GM10248 (cell line): ENCODE measurements around the gene CCDC184.
"Not testable (repeated sequence)": the region's sequence is repeated elsewhere in the genome, so short reads cannot be mapped to it uniquely, and the experiment has no call there.

Experiments
- CTCF ChIA-PET: fragments of 300-600 bp; sonication (Branson Sonifier 250); formaldehyde crosslinking; extraction: SDS; loops from one replicate; lab custom pipeline; 2021; ENCODE audit warnings: antibody characterized with exemption; lab: Yijun Ruan, JAX
- POLR2A ChIA-PET: fragments of 350-650 bp; sonication (Branson Sonifier 250); formaldehyde crosslinking; extraction: SDS; loops from one replicate; lab custom pipeline; 2020; ENCODE audit warnings: antibody characterized with exemption; lab: Yijun Ruan, JAX
- DNase-seq: peaks from one replicate; pipeline ENCODE4 v3.0.0; 2012; ENCODE audit errors: extremely low spot score
- CTCF ChIP-seq: IDR thresholded peaks from 2 replicates; pipeline ENCODE4 v1.5.1; 2012; ENCODE audit warnings: mild to moderate bottlenecking, low read depth; ENCODE audit errors: extremely low read depth, missing control alignments, control extremely low read depth

CCDC184 gene

DNA sequence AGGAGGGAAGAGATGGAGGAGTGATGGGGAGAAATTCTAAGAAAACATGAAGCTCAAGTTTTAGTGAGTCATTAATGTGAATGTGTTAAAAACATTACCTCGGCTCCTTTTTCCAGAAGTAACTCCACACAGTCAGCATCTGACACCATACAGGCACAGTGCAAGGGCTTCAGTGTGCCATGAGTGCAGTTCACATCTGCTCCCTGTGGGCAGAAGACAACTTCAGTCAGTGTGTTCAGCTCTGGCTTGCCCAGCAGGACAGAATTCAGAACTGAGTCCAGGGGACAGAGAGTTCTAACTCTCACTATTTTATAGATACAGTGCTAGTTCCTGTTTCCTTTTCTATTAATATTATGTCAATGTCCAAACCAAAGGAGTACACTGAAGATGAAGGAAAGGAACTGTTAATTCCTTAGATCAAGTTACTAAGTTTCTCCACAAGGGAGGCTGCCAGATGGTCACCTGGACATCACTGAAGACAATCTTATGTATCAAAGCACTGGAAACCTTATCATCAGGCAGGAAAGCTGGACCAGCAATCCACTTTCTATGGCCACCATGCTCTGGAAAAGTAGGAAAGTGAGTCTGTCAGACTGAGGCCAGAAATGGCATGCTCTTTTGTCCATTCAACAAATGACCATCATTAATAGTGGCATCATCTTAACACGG lies 32.2 kb upstream of the CCDC184 start:
- TF ChIP-seq CTCF = no peak
- ChIA-PET POLR2A (interaction anchor here (1.0 kb wide), 1 partner anchor 45 kb away, joined by 3 read pairs; no protein-coding TSS in a partner anchor), CTCF (interaction anchor here (1.0 to 3.2 kb wide), 6 partner anchors 10 to 467 kb away, joined by 3 to 8 read pairs (median 4); partner anchors contain the start of gene TMEM106C)
- no peak for DNase-seq

GRCh38 chr12:48155786-48156185 lies 27.7 kb upstream of the CCDC184 start:
- DNase-seq, POLR2A ChIA-PET: not testable (repeated sequence)
- CTCF ChIA-PET = interaction anchor here (1.5 kb wide), 1 partner anchor 34 kb away, joined by 5 read pairs; no protein-coding TSS in a partner anchor

DNA sequence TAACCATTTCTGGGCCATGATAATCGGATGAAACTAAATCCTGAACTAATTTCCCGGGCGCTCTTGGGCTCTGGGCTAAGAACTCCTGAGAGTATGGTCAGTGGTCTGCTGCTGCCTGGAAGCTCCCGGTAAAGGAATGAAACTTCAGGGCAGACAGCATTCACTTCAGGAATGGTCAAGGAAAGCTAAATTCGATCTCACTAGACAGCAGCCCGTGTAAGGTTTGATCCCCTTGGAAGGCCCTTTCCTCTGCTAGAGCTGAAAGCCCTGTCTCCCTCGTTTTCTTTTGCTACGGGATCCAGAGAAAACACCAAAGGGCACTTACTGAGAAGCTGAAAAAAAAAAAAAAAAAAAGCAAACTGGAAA lies 26.8 kb upstream of the CCDC184 start:
- CTCF ChIA-PET = interaction anchor here (0.8 to 1.8 kb wide), 6 partner anchors 9 to 284 kb away, joined by 3 to 11 read pairs (median 5); no protein-coding TSS in a partner anchor
- no peak for DNase-seq
- no peak for TF ChIP-seq CTCF
- POLR2A ChIA-PET = interaction anchor here (0.7 to 1.1 kb wide), 3 partner anchors 11 to 51 kb away, joined by 4 to 6 read pairs (median 5); no protein-coding TSS in a partner anchor

- POLR2A ChIA-PET = interaction anchor here (0.7 to 1.1 kb wide), 5 partner anchors 12 to 416 kb away, joined by 3 to 6 read pairs (median 4); no protein-coding TSS in a partner anchor
- CTCF ChIA-PET = interaction anchor here (0.6 to 1.8 kb wide), 21 partner anchors 8 to 465 kb away, joined by 3 to 11 read pairs (median 4); no protein-coding TSS in a partner anchor
- peak; percentile 26 for TF ChIP-seq CTCF
- peak; percentile 98 for DNase-seq
Measured at GRCh38 chr12:48157018-48157888, 26.2 kb upstream of the CCDC184 start, which contains the start of gene ASB8. ASB8 (minus strand) TSS chr12:48157515; CDS start chr12:48153496, 4,019 bp downstream.

DNA sequence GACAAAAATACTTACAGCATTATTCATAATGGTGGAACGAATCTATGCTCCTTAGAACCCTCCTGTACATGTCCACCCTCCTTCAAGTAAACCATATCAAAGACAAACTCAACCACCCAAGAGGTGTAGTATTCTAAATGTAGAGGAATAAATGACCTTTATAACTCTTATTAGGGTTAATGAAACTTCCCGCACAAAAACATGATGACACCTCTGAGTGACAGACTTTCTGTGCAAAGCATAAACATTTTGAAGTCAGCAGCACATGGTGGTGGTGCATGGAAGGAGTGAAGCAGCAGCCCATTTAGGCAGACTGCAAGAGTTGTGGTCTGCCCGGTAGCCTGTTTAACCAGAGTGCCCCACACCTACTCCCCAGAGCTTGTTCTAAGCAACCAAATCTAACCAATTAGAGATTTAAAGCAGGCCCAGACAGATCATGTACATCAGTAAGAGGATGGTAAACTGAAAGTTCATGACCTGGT lies 25.5 kb upstream of the CCDC184 start:
- CTCF ChIA-PET = interaction anchor here (0.6 to 1.8 kb wide), 19 partner anchors 8 to 464 kb away, joined by 3 to 11 read pairs (median 4); no protein-coding TSS in a partner anchor

GRCh38 chr12:48160046-48160445 lies 23.4 kb upstream of the CCDC184 start:
- no peak for DNase-seq
- ChIA-PET POLR2A (no interaction called here), CTCF (interaction anchor here (1.1 to 1.8 kb wide), 5 partner anchors 14 to 445 kb away, joined by 3 to 5 read pairs (median 4); no protein-coding TSS in a partner anchor)
- no peak for TF ChIP-seq CTCF

More for the DNA sequence above, 25.5 kb upstream of the CCDC184 start:
- no peak for TF ChIP-seq CTCF
- no peak for DNase-seq
- POLR2A ChIA-PET = interaction anchor here (0.8 kb wide), 2 partner anchors 32 to 417 kb away, joined by 3 read pairs; no protein-coding TSS in a partner anchor
